ENCODE measurements around the gene PINK1.
A peak's percentile ranks its signal among the peaks of the same experiment; 100 is the strongest.
"Not testable (repeated sequence)": the region's sequence is repeated elsewhere in the genome, so short reads cannot be mapped to it uniquely, and the experiment has no call there.

PINK1 gene

GRCh38 chr1:20602851-20603450, 30.3 kb upstream of the PINK1 start:
- TF ChIP-seq, protein P1, sequence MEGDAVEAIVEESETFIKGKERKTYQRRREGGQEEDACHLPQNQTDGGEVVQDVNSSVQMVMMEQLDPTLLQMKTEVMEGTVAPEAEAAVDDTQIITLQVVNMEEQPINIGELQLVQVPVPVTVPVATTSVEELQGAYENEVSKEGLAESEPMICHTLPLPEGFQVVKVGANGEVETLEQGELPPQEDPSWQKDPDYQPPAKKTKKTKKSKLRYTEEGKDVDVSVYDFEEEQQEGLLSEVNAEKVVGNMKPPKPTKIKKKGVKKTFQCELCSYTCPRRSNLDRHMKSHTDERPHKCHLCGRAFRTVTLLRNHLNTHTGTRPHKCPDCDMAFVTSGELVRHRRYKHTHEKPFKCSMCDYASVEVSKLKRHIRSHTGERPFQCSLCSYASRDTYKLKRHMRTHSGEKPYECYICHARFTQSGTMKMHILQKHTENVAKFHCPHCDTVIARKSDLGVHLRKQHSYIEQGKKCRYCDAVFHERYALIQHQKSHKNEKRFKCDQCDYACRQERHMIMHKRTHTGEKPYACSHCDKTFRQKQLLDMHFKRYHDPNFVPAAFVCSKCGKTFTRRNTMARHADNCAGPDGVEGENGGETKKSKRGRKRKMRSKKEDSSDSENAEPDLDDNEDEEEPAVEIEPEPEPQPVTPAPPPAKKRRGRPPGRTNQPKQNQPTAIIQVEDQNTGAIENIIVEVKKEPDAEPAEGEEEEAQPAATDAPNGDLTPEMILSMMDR (conservative IDR thresholded peaks at IDR 0.05; ENCODE audit: low read depth, low read length) = no peak
- DNase-seq (ENCODE audit: low read depth) = peak; percentile 41
- no peak overlapping the region for H3K4me3 ChIP-seq (ENCODE audit: low read depth, low read length)

GRCh38 chr1:20603504-20604464, 29.5 kb upstream of the PINK1 start:
- DNase-seq (ENCODE audit: low read depth) = peak; percentile 76

GRCh38 chr1:20604678-20605077, 28.6 kb upstream of the PINK1 start:
- DNase-seq (ENCODE audit: low read depth) = no peak
- TF ChIP-seq, protein P1 (conservative IDR thresholded peaks at IDR 0.05; ENCODE audit: low read depth, low read length) = no peak
- H3K4me3 ChIP-seq (ENCODE audit: low read depth, low read length) = no peak overlapping the region

More at GRCh38 chr1:20603504-20604464, 29.5 kb upstream of the PINK1 start:
- H3K4me3 ChIP-seq (ENCODE audit: low read depth, low read length) = no peak overlapping the region
- TF ChIP-seq, protein P1 (conservative IDR thresholded peaks at IDR 0.05; ENCODE audit: low read depth, low read length) = no peak

GRCh38 chr1:20606801-20607570, 26.3 kb upstream of the PINK1 start:
- not testable (repeated sequence) for H3K4me3 ChIP-seq (ENCODE audit: low read depth, low read length); DNase-seq (ENCODE audit: low read depth)

GRCh38 chr1:20609541-20609940, 23.7 kb upstream of the PINK1 start:
- no peak overlapping the region for H3K4me3 ChIP-seq (ENCODE audit: low read depth, low read length)
- TF ChIP-seq, protein P1 (conservative IDR thresholded peaks at IDR 0.05; ENCODE audit: low read depth, low read length) = no peak
- no peak for DNase-seq (ENCODE audit: low read depth)

DNA sequence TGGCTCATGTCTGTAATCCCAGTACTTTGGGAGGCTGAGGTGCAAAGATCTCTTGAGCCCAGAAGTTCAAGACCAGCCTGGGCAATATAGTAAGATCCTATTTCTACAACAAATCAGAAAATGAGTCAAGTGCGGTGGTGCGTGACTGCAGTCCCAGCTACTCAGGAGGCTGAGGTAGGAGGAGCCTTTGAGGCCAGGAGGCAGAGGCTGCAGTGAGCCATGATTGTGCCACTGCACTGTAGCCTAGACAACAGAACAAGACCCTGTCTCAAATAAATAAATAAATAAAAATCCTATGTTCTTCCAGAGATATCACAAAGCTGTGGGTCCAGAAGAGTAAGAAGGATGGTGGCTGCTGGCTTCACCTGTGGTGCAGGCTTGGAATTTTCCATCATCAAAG, 22.3 kb upstream of the PINK1 start:
- TF ChIP-seq, protein P1 (conservative IDR thresholded peaks at IDR 0.05; ENCODE audit: low read depth, low read length) = no peak
- no peak for DNase-seq (ENCODE audit: low read depth)
- no peak overlapping the region for H3K4me3 ChIP-seq (ENCODE audit: low read depth, low read length)

GRCh38 chr1:20611652-20612051, 21.6 kb upstream of the PINK1 start:
- no peak overlapping the region for H3K4me3 ChIP-seq (ENCODE audit: low read depth, low read length)
- no peak for DNase-seq (ENCODE audit: low read depth)
- TF ChIP-seq, protein P1 (conservative IDR thresholded peaks at IDR 0.05; ENCODE audit: low read depth, low read length) = no peak

Data from choroid plexus epithelial cell (primary cell).